H1 (cell line): ENCODE data around the gene DLGAP3. TPM values are rescaled to one million over a fixed set of nuclear protein-coding genes. Genes with fewer than 3 reads are reported as not detected.

Experiments used
- CTCF ChIA-PET: fragments of 300-600 bp; sonication (Branson Sonifier 250); formaldehyde crosslinking; loops from one replicate; lab custom pipeline; 2021; ENCODE audit not compliant: partially characterized antibody; lab: Charles Lee
- POLR2A ChIA-PET: fragments of 300-600 bp; sonication (Branson Sonifier 250); formaldehyde crosslinking; loops from one replicate; lab custom pipeline; 2021; ENCODE audit warnings: inconsistent platforms; ENCODE audit not compliant: partially characterized antibody; lab: Charles Lee
- DNase-seq, 2 experiments: peaks; one replicate each; pipeline versions ENCODE4 v3.0.0 to v3.0.0-alpha.2; 2010 to 2022; ENCODE audit warnings: low spot score in 2 of 2, low read depth in 1 of 2, mixed read lengths in 1 of 2
- FAIRE-seq: peaks from 2 replicates; lab custom pipeline; 2011; peaks lifted over from hg19 to GRCh38; lab: Jason Lieb, UNC
- H2AFZ ChIP-seq: 2 replicates; pipeline ENCODE4 v1.8.1; 2012; ENCODE audit warnings: low read length, inconsistent platforms
- H2AK5ac ChIP-seq: 2 replicates; pipeline ENCODE4 v1.6.1; 2013; ENCODE audit warnings: low read depth, low read length
- H2BK120ac ChIP-seq: replicated peaks from 2 replicates; pipeline ENCODE3; 2013; ENCODE audit warnings: low read depth, low read length, inconsistent platforms
- H2BK12ac ChIP-seq: 2 replicates; pipeline ENCODE4 v1.6.1; 2013; ENCODE audit warnings: low read depth, low read length
- H2BK15ac ChIP-seq: 2 replicates; pipeline ENCODE4 v1.6.1; 2013; ENCODE audit warnings: low read length
- H2BK20ac ChIP-seq: 2 replicates; pipeline ENCODE4 v1.6.1; 2013; ENCODE audit warnings: low read length
- H2BK5ac ChIP-seq: 2 replicates; pipeline ENCODE4 v1.6.1; 2013; ENCODE audit warnings: low read depth, low read length
- H3K14ac ChIP-seq: 2 replicates; pipeline ENCODE4 v1.6.1; 2013; ENCODE audit warnings: inconsistent platforms; ENCODE audit not compliant: insufficient read length
- H3K18ac ChIP-seq: 2 replicates; pipeline ENCODE4 v1.6.1; 2013; ENCODE audit warnings: low read length; ENCODE audit errors: extremely low read depth
- H3K23ac ChIP-seq: 2 replicates; pipeline ENCODE4 v1.6.1; 2013; ENCODE audit warnings: inconsistent platforms; ENCODE audit not compliant: insufficient read length
- H3K23me2 ChIP-seq: 2 replicates; pipeline ENCODE4 v1.6.1; 2013; ENCODE audit warnings: low read depth, low read length
- H3K27ac ChIP-seq: 2 replicates; pipeline ENCODE4 v1.6.1; 2011; ENCODE audit warnings: low read depth, low read length, inconsistent platforms
- H3K27me3 ChIP-seq, 4 experiments: replicated peaks in 1 of 4; 1 replicate in 1 of 4; 2 replicates in 3 of 4; pipeline versions ENCODE4 v1.6.1 to v1.8.1; 2011 to 2013; ENCODE audit warnings: low read length in 3 of 4, mild to moderate bottlenecking in 3 of 4, inconsistent platforms in 2 of 4, mixed read lengths in 2 of 4, moderate library complexity in 1 of 4; ENCODE audit not compliant: control insufficient read depth in 3 of 4, insufficient read depth in 3 of 4; ENCODE audit errors: extremely low read depth in 1 of 4
- H3K36me3 ChIP-seq, 4 experiments: 2 replicates each; pipeline versions ENCODE4 v1.6.1 to v1.8.1; 2011 to 2013; ENCODE audit warnings: mild to moderate bottlenecking in 4 of 4, low read length in 3 of 4, moderate library complexity in 2 of 4, control low read depth in 1 of 4, inconsistent platforms in 1 of 4; ENCODE audit not compliant: insufficient read depth in 4 of 4, control insufficient read depth in 2 of 4
- H3K4ac ChIP-seq: replicated peaks from 2 replicates; pipeline ENCODE3; 2013; ENCODE audit warnings: low read length, low read depth, mixed read lengths, inconsistent platforms; ENCODE audit not compliant: insufficient read length
- H3K4me1 ChIP-seq, 4 experiments: replicated peaks in 1 of 4; 1 replicate in 1 of 4; 2 replicates in 3 of 4; pipeline versions ENCODE4 v1.6.1 to v1.8.1; 2011 to 2013; ENCODE audit warnings: low read length in 3 of 4, inconsistent platforms in 2 of 4, mixed read lengths in 1 of 4; ENCODE audit not compliant: insufficient read depth in 4 of 4, control insufficient read depth in 3 of 4
- H3K4me2 ChIP-seq, 2 experiments: 2 replicates each; pipeline versions ENCODE4 v1.6.1 to v1.8.1; 2011 to 2013; ENCODE audit warnings: low read depth in 2 of 2, low read length in 2 of 2, control low read depth in 1 of 2, inconsistent platforms in 1 of 2, mild to moderate bottlenecking in 1 of 2; ENCODE audit not compliant: insufficient read depth in 1 of 2
- H3K4me3 ChIP-seq, 4 experiments: fragments of 200-600, 300-600 bp in 1 of 4; sonication (generic), shearing (Covaris generic), sonication (Bioruptor Twin) in 1 of 4; 2 replicates each; pipeline versions ENCODE4 v1.5.1 to v1.8.1; 2011 to 2016; ENCODE audit warnings: low read length in 4 of 4, low read depth in 3 of 4, control low read depth in 2 of 4, inconsistent platforms in 2 of 4, mild to moderate bottlenecking in 2 of 4, mixed read lengths in 1 of 4, moderate library complexity in 1 of 4; ENCODE audit not compliant: insufficient read depth in 2 of 4; ENCODE audit errors: extremely low read depth in 1 of 4
- H3K56ac ChIP-seq: replicated peaks from 2 replicates; pipeline ENCODE3; 2013; ENCODE audit warnings: low read depth, mild to moderate bottlenecking, mixed read lengths, low read length, inconsistent platforms; ENCODE audit not compliant: insufficient read length
- H3K79me1 ChIP-seq: 2 replicates; pipeline ENCODE4 v1.6.1; 2013; ENCODE audit warnings: low read depth, low read length, control low read depth
- H3K79me2 ChIP-seq, 2 experiments: 2 replicates each; pipeline versions ENCODE4 v1.6.1 to v1.8.1; 2012 to 2013; ENCODE audit warnings: low read length in 2 of 2, mild to moderate bottlenecking in 2 of 2, inconsistent platforms in 1 of 2; ENCODE audit not compliant: insufficient read depth in 2 of 2, control insufficient read depth in 1 of 2
- H3K9ac ChIP-seq, 4 experiments: replicated peaks in 1 of 4; 1 replicate in 1 of 4; 2 replicates in 3 of 4; pipeline versions ENCODE4 v1.6.1 to v1.8.1; 2011 to 2013; ENCODE audit warnings: low read depth in 3 of 4, low read length in 3 of 4, control low read depth in 2 of 4, mild to moderate bottlenecking in 2 of 4, moderate library complexity in 2 of 4, inconsistent platforms in 1 of 4; ENCODE audit errors: extremely low read depth in 1 of 4
- H3K9me3 ChIP-seq, 2 experiments: 2 replicates each; pipeline versions ENCODE4 v1.6.1 to v1.8.1; 2012 to 2013; ENCODE audit warnings: mild to moderate bottlenecking in 2 of 2, moderate library complexity in 2 of 2, control low read depth in 1 of 2, inconsistent platforms in 1 of 2, low read depth in 1 of 2, low read length in 1 of 2, mixed read lengths in 1 of 2; ENCODE audit not compliant: insufficient read depth in 2 of 2
- H4K20me1 ChIP-seq, 2 experiments: replicated peaks in 1 of 2; 2 replicates each; pipeline versions ENCODE3 to v1.8.1; 2011 to 2013; ENCODE audit warnings: inconsistent platforms in 2 of 2, low read length in 2 of 2, mild to moderate bottlenecking in 1 of 2; ENCODE audit not compliant: insufficient read depth in 2 of 2, control insufficient read depth in 1 of 2
- H4K5ac ChIP-seq: 2 replicates; pipeline ENCODE4 v1.6.1; 2013; ENCODE audit warnings: low read length, low read depth, mixed read lengths, inconsistent platforms; ENCODE audit not compliant: insufficient read length
- H4K8ac ChIP-seq: 2 replicates; pipeline ENCODE4 v1.8.0; 2013; ENCODE audit warnings: mild to moderate bottlenecking, moderate library complexity, low read length, inconsistent platforms; ENCODE audit not compliant: insufficient read depth; ENCODE audit errors: extremely low read depth
- H4K91ac ChIP-seq: replicated peaks from 2 replicates; pipeline ENCODE3; 2013; ENCODE audit warnings: low read length, mixed read lengths, inconsistent platforms; ENCODE audit not compliant: insufficient read length
- ASH2L ChIP-seq: fragments of 200-600, 300-600 bp; sonication (generic); IDR thresholded peaks from one replicate; pipeline ENCODE4 v1.7.1; 2017; ENCODE audit warnings: low read length
- ATF2 ChIP-seq: IDR thresholded peaks from 2 replicates; pipeline ENCODE4 v1.6.1; 2012; ENCODE audit warnings: low read length, inconsistent platforms
- GABPA ChIP-seq: IDR thresholded peaks from 2 replicates; pipeline ENCODE4 v1.6.1; 2011; ENCODE audit warnings: mild to moderate bottlenecking, low read length, moderate library complexity, borderline replicate concordance; ENCODE audit not compliant: insufficient read depth
- HDAC6 ChIP-seq: IDR thresholded peaks from one replicate; pipeline ENCODE4 v1.7.1; 2012; ENCODE audit warnings: low read depth, mild to moderate bottlenecking, inconsistent platforms, low read length, moderate library complexity
- KDM1A ChIP-seq: fragments of 200-600, 300-600 bp; sonication (generic); IDR thresholded peaks from 2 replicates; pipeline ENCODE4 v1.7.1; 2016; ENCODE audit warnings: mild to moderate bottlenecking, low read length, borderline replicate concordance
- NRF1 ChIP-seq: IDR thresholded peaks from 2 replicates; pipeline ENCODE4 v1.6.1; 2011; ENCODE audit warnings: mild to moderate bottlenecking, low read depth, low read length, improper control_type of control experiment
- SAP30 ChIP-seq: fragments of 300-600 bp; sonication (generic); IDR thresholded peaks from 2 replicates; pipeline ENCODE4 v1.7.1; 2012; ENCODE audit warnings: low read length, moderate library complexity, mild to moderate bottlenecking, inconsistent platforms; ENCODE audit not compliant: insufficient read depth, insufficient replicate concordance
- SP1 ChIP-seq: IDR thresholded peaks from 2 replicates; pipeline ENCODE4 v1.6.1; 2011; ENCODE audit warnings: low read depth, low read length
- TAF1 ChIP-seq: IDR thresholded peaks from 2 replicates; pipeline ENCODE4 v1.6.1; 2011; ENCODE audit warnings: mild to moderate bottlenecking, low read depth, low read length
- TCF12 ChIP-seq: IDR thresholded peaks from 2 replicates; pipeline ENCODE4 v1.6.1; 2011; ENCODE audit warnings: low read depth, mild to moderate bottlenecking, low read length
- TEAD4 ChIP-seq: IDR thresholded peaks from 2 replicates; pipeline ENCODE4 v1.6.1; 2012; ENCODE audit warnings: low read depth, low read length, inconsistent platforms, mixed read lengths
- YY1 ChIP-seq: IDR thresholded peaks from 2 replicates; pipeline ENCODE4 v1.6.1; 2011; ENCODE audit warnings: low read depth, mild to moderate bottlenecking, low read length
- ZNF274 ChIP-seq: IDR thresholded peaks from 2 replicates; pipeline ENCODE4 v1.7.0; 2012; ENCODE audit warnings: low read length, borderline replicate concordance; ENCODE audit errors: extremely low read depth
- WGBS, 2 experiments: shearing (Covaris generic) in 1 of 2; methylation state at CpG; one replicate each; pipeline versions ENCODE4 v1.1.6 to v1.1.7; 2013 to 2015; ENCODE audit warnings: low lambda C conversion rate in 2 of 2, mixed read lengths in 2 of 2, inconsistent platforms in 1 of 2, low coverage in 1 of 2, missing lambda C conversion rate in 1 of 2; ENCODE audit not compliant: insufficient replicate concordance in 2 of 2, insufficient coverage in 1 of 2, insufficient read length in 1 of 2; ENCODE audit errors: extremely low coverage in 1 of 2, missing lambda C conversion rate in 1 of 2; 5-methylcytosine and 5-hydroxymethylcytosine counted together
- polyA plus RNA-seq, 7 experiments: library from polyadenylated mRNA; depleted of rRNA in 3 of 7; stranded (reverse) in 5 of 7; unstranded in 2 of 7; fragments of >200 nt in 5 of 7; fragments of 200-250 nt in 2 of 7; gene quantifications; 1 replicate in 5 of 7; 2 replicates in 1 of 7; 4 replicates in 1 of 7; pipeline versions ENCODE4 v1.2.1 to v1.2.3, GENCODE V29; 2011 to 2013; ENCODE audit warnings: missing spikeins in 2 of 7, mixed read lengths in 2 of 7
- total RNA-seq: library from RNA; stranded (reverse); fragmentation: NEBNext Ultra II Directional; extraction: Animal tissue kit (Norgen Biotek cat#: 25700); gene quantifications from 2 replicates; pipeline ENCODE4 v1.2.1, GENCODE V29; 2021

DLGAP3 gene
- total and polyA plus RNA-seq, 2 of the 8 experiments (the other 6 are each of a cell fraction or from before 2014, with no cell fraction given) = 3.8 to 13.2 TPM

DNA sequence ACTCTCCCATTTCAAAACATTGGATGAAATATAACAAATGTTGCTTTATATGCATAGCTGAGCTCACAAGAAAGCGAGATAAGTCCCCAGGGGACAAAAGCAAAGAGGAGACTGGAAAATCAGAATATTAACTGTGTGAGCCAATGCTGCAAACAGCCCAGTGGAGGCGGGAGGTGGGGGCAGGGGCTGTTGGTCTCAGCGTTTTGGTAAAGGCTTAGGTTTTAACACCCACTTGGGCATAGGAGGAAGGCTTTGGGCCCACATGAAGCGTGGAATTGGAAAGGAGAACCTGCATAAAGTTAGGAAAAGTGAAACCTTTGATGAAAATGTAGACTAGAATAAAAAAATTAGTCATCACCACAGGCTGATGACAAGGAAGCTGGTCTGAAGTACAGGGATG, 39.7 kb downstream of the DLGAP3 start:
- Histone ChIP-seq H3K4me2 (no peak overlapping the region), H3K9me3 (peaks cover 0 to 6% of the 10 kb centered on the region in 2 experiments; a peak in 2 of 4 replicates), H2BK120ac (no peak overlapping the region), H3K79me2 (no peaks in the 10 kb centered on the region), H3K4ac (no peak overlapping the region), H3K23me2 (peaks cover 9% of the 10 kb centered on the region; the same call in 1 of the 2 replicates), H3K27me3 (peaks cover 0 to 11% (median 8%) of the 10 kb centered on the region in 4 experiments; a peak in 6 of 7 replicates), H4K8ac (no peak overlapping the region), H3K27ac (no peak overlapping the region), H3K56ac (no peak overlapping the region), H2AK5ac (no peak overlapping the region), H2BK12ac (no peak overlapping the region), H2BK15ac (no peak overlapping the region), H4K91ac (no peak overlapping the region), H3K9ac (no peak overlapping the region), H4K5ac (no peak overlapping the region), H4K20me1 (no peaks in the 10 kb centered on the region), H3K4me3 (no peak overlapping the region), H3K18ac (no peak overlapping the region), H3K23ac (no peak overlapping the region), H3K4me1 (peaks cover 0 to 8% (median 6%) of the 10 kb centered on the region in 4 experiments; a peak in 6 of 7 replicates), H2AFZ (no peak overlapping the region), H2BK5ac (no peak overlapping the region), H3K36me3 (no peaks in the 10 kb centered on the region), H2BK20ac (no peak overlapping the region), H3K79me1 (no peaks in the 10 kb centered on the region), H3K14ac (no peak overlapping the region)
- peak in 1 of 2 experiments; percentile 31 for DNase-seq
- POLR2A ChIA-PET = interaction anchor here (1.6 kb wide), 1 partner anchor 9 kb away, joined by 5 read pairs; no protein-coding TSS in a partner anchor
- 77% methylated on average over 4 of the region's 4 CpGs; no CpG with 5 or more reads in 1 of the 2 experiments for WGBS, 2 experiments
- CTCF ChIA-PET = interaction anchor here (1.2 to 9.8 kb wide), 4 partner anchors 13 to 39 kb away, joined by 4 to 81 read pairs (median 8); no protein-coding TSS in a partner anchor
- no peak for FAIRE-seq
- TF ChIP-seq YY1 (no peak), SAP30 (no peak), KDM1A (no peak), ASH2L (no peak), ZNF274 (no peak), GABPA (no peak), ATF2 (no peak), NRF1 (no peak), SP1 (no peak), TEAD4 (no peak), TAF1 (no peak), TCF12 (no peak), HDAC6 (no peak)
